GM19240 (cell line): Measurements from ENCODE around the gene RASL12.
"Not testable (repeated sequence)": the region's sequence is repeated elsewhere in the genome, so short reads cannot be mapped to it uniquely, and the experiment has no call there.

Experiments used
- DNase-seq: peaks from one replicate; pipeline ENCODE4 v3.0.0; 2011; ENCODE audit warnings: low spot score; ENCODE audit not compliant: insufficient read length

The RASL12 gene

GRCh38 chr15:65028921-65029735 lies 38.7 kb downstream of the RASL12 start, which contains the start of gene MTFMT:
Gene MTFMT (minus strand): TSS chr15:65029639. CDS start chr15:65029613, 26 bp downstream.
- DNase-seq: peak; percentile 90

DNA sequence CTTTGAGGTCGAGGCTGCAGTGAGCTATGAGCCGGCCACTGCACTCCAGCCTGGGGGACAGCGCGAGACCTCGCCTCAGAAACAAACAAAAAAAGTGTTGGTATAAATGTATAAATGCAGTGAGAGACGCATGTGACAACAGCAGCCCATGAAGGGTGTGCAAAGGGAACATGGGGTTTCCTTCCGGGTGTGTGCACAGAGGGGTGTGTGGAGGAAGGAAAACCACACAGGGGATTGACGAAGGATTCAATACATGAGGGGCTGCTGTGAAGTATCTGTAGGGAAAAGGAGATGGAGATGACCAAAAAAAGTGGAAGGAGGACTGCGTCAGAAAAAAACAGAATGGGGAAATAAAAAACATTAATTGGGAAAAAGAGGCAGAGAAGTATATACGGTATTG lies 39.5 kb downstream of the RASL12 start:
- DNase-seq: no peak

DNA sequence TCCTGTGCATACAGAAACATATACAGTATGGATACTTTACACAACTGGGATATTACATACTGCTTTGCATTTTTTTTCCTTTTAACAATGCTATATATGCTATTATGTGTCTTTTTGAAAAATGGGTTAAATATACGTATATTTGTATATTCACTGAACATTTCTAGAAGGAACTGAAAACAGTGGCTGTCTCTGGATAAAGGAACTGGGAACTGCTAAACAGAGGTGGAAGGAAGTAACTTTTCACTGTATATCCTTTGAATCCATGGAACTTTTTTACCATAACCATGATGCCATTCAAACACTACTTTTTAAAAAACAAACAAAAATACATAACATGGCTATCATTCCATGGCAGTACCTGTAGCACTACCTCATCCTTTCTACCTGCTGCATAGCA lies 40.2 kb downstream of the RASL12 start:
- DNase-seq: no peak

- no peak for DNase-seq
Measured at GRCh38 chr15:65026756-65027155, 41.0 kb downstream of the RASL12 start.

- no peak for DNase-seq
Measured at GRCh38 chr15:65021488-65021887, 46.3 kb downstream of the RASL12 start.

- no peak for DNase-seq
Measured at GRCh38 chr15:65020419-65020818, 47.4 kb downstream of the RASL12 start.

DNA sequence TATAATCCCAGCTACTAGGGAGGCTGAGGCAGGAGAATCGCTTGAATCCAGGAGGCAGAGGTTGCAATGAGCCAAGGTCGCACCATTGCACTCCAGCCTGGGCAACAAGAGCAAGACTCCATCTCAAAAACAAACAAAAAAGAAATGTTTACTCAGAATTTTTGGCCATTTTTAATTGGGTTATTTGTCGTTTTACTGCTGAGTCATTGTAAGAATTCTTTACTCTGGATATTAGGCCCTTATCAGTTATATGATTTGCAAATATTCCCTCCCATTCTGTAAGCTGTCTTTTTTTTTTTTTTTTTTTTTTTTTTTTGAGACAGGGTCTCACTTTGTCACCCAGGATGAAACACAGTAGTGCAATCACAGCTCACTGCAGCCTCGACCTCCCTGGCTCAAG lies 56.6 kb downstream of the RASL12 start:
- DNase-seq: not testable (repeated sequence)

- DNase-seq: no peak
Measured at GRCh38 chr15:65008983-65009382, 58.8 kb downstream of the RASL12 start.

- no peak for DNase-seq
Measured at GRCh38 chr15:65006876-65007275, 60.9 kb downstream of the RASL12 start.

GRCh38 chr15:65004993-65005392 lies 62.8 kb downstream of the RASL12 start:
- DNase-seq: no peak
